Measurements from ENCODE around the gene PPP1R13L.

- TF ChIP-seq CTCF (conservative IDR thresholded peaks at IDR 0.05 in 1 of 2, IDR thresholded peaks at IDR 0.05 in 1 of 2; ENCODE audit: low read depth in 1 of 2, low read length in 2 of 2) = no peak
- no peak for TF ChIP-seq EZH2 (IDR thresholded peaks at IDR 0.05; ENCODE audit: low read length, missing control alignments)
These were observed 3.3 kb upstream of the PPP1R13L start for GRCh38 chr19:45408121-45408520.
